HEK293 (cell line): Measurements from ENCODE around the gene FTO.

ENCODE experiments used
- CTCF ChIA-PET: fragments of 350-600 bp; formaldehyde crosslinking; extraction: SDS; loops from one replicate; lab custom pipeline; 2021; ENCODE audit warnings: antibody characterized with exemption; lab: Yijun Ruan, JAX
- POLR2A ChIA-PET: fragments of 300-600 bp; formaldehyde crosslinking; extraction: SDS; loops from one replicate; lab custom pipeline; 2020; ENCODE audit warnings: antibody characterized with exemption, inconsistent platforms; lab: Yijun Ruan, JAX
- H3K27ac ChIP-seq: fragments of 200-500 bp; sonication (Bioruptor generic); 2 replicates; pipeline ENCODE4 v1.5.1; 2014; ENCODE audit warnings: low read depth, low read length, control low read depth, inconsistent platforms; ENCODE audit errors: extremely low read depth
- H3K36me3 ChIP-seq, 2 experiments: fragments of 200-500 bp in 1 of 2; sonication (Bioruptor generic) in 1 of 2; 1 replicate in 1 of 2; 2 replicates in 1 of 2; pipeline ENCODE4 v1.5.1; 2014 to 2017; ENCODE audit warnings: inconsistent platforms in 2 of 2, low read length in 2 of 2; ENCODE audit not compliant: control insufficient read depth in 2 of 2, insufficient read depth in 1 of 2
- H3K4me1 ChIP-seq: fragments of 200-500 bp; sonication (Bioruptor generic); 2 replicates; pipeline ENCODE4 v1.5.1; 2014; ENCODE audit warnings: mild to moderate bottlenecking, low read length, inconsistent platforms; ENCODE audit not compliant: control insufficient read depth, insufficient read depth
- H3K4me3 ChIP-seq: 2 replicates; pipeline ENCODE4 v1.5.1; 2011; ENCODE audit warnings: low read depth, mild to moderate bottlenecking, control low read depth, low read length, moderate library complexity
- H3K9me3 ChIP-seq: fragments of 200-500 bp; sonication (Bioruptor generic); 2 replicates; pipeline ENCODE4 v1.5.1; 2014; ENCODE audit warnings: low read depth, low read length, inconsistent platforms; ENCODE audit not compliant: control insufficient read depth, insufficient read depth
- ZBTB44 ChIP-seq: fragments of 450-650 bp; IDR thresholded peaks from 2 replicates; pipeline ENCODE4 v1.5.1; 2018; ENCODE audit warnings: missing biosample characterization, mild to moderate bottlenecking, missing genetic modification characterization
- ZIC2 ChIP-seq: fragments of 450-650 bp; formaldehyde crosslinking; IDR thresholded peaks from 2 replicates; pipeline ENCODE4 v1.5.1; 2016; ENCODE audit warnings: missing biosample characterization, missing genetic modification characterization
- ZNF169 ChIP-seq: fragments of 450-650 bp; formaldehyde crosslinking; IDR thresholded peaks from 2 replicates; pipeline ENCODE4 v1.5.1; 2016; ENCODE audit warnings: missing biosample characterization, missing genetic modification characterization
- ZNF18 ChIP-seq: fragments of 450-650 bp; formaldehyde crosslinking; IDR thresholded peaks from 2 replicates; pipeline ENCODE4 v1.5.1; 2016; ENCODE audit warnings: missing biosample characterization, missing genetic modification characterization
- ZNF221 ChIP-seq: fragments of 450-650 bp; formaldehyde crosslinking; IDR thresholded peaks from 2 replicates; pipeline ENCODE4 v1.5.1; 2017; ENCODE audit warnings: missing biosample characterization, missing genetic modification characterization, borderline replicate concordance
- ZNF433 ChIP-seq: fragments of 450-650 bp; formaldehyde crosslinking; IDR thresholded peaks from 2 replicates; pipeline ENCODE4 v1.5.1; 2016; ENCODE audit warnings: missing biosample characterization, missing genetic modification characterization, low read depth
- ZNF510 ChIP-seq: fragments of 450-650 bp; formaldehyde crosslinking; IDR thresholded peaks from 2 replicates; pipeline ENCODE4 v1.5.1; 2018; ENCODE audit warnings: mild to moderate bottlenecking, missing genetic modification characterization, missing biosample characterization; ENCODE audit not compliant: insufficient replicate concordance
- ZNF513 ChIP-seq: fragments of 450-650 bp; IDR thresholded peaks from 2 replicates; pipeline ENCODE4 v1.5.1; 2018; ENCODE audit warnings: missing biosample characterization, missing genetic modification characterization
- ZNF518A ChIP-seq: fragments of 450-650 bp; formaldehyde crosslinking; conservative IDR thresholded peaks from 2 replicates; pipeline ENCODE4 v1.5.1; 2016; ENCODE audit warnings: low read depth, missing biosample characterization, missing genetic modification characterization
- ZNF561 ChIP-seq: fragments of 450-650 bp; IDR thresholded peaks from 2 replicates; pipeline ENCODE4 v1.5.1; 2018; ENCODE audit warnings: missing biosample characterization, missing genetic modification characterization, borderline replicate concordance
- ZNF585B ChIP-seq: fragments of 450-650 bp; formaldehyde crosslinking; IDR thresholded peaks from 2 replicates; pipeline ENCODE4 v1.5.1; 2016; ENCODE audit warnings: missing biosample characterization, missing genetic modification characterization
- ZNF624 ChIP-seq: fragments of 450-650 bp; formaldehyde crosslinking; IDR thresholded peaks from 2 replicates; pipeline ENCODE4 v1.5.1; 2017; ENCODE audit warnings: missing biosample characterization, missing genetic modification characterization
- ZNF777 ChIP-seq: fragments of 450-650 bp; formaldehyde crosslinking; IDR thresholded peaks from 2 replicates; pipeline ENCODE4 v1.5.1; 2017; ENCODE audit warnings: missing biosample characterization, missing genetic modification characterization, borderline replicate concordance
- ZNF791 ChIP-seq: fragments of 450-650 bp; formaldehyde crosslinking; IDR thresholded peaks from 2 replicates; pipeline ENCODE4 v1.5.1; 2016; ENCODE audit warnings: missing biosample characterization, missing genetic modification characterization
- ZSCAN23 ChIP-seq: fragments of 450-650 bp; formaldehyde crosslinking; IDR thresholded peaks from 2 replicates; pipeline ENCODE4 v1.5.1; 2016; ENCODE audit warnings: missing biosample characterization, missing genetic modification characterization
- ZSCAN5A ChIP-seq: fragments of 450-650 bp; formaldehyde crosslinking; IDR thresholded peaks from 2 replicates; pipeline ENCODE4 v1.5.1; 2016; ENCODE audit warnings: missing biosample characterization, missing genetic modification characterization
- ZXDB ChIP-seq: fragments of 450-650 bp; formaldehyde crosslinking; IDR thresholded peaks from 2 replicates; pipeline ENCODE4 v1.5.1; 2016; ENCODE audit warnings: missing biosample characterization, missing genetic modification characterization
- TF ChIP-seq, protein P1 (sequence below): fragments of 450-650 bp; formaldehyde crosslinking; IDR thresholded peaks from 2 replicates; pipeline ENCODE4 v1.5.1; 2016; ENCODE audit warnings: missing biosample characterization, missing genetic modification characterization
- TF ChIP-seq, protein P2 (sequence below): fragments of 450-650 bp; formaldehyde crosslinking; IDR thresholded peaks from 2 replicates; pipeline ENCODE4 v1.5.1; 2016; ENCODE audit warnings: missing biosample characterization, missing genetic modification characterization

FTO gene

GRCh38 chr16:53886482-53887378 is 182.8 kb downstream of the FTO start:
- H3K9me3 ChIP-seq: no peaks in the 10 kb centered on the region
- no peaks in the 10 kb centered on the region for H3K4me1 ChIP-seq
- ChIA-PET CTCF (no interaction called here), POLR2A (no interaction called here)
- TF ChIP-seq ZNF585B: no peak
- no peak for TF ChIP-seq ZNF169 (tag by site-specific recombination)
- TF ChIP-seq ZSCAN5A (tag by site-specific recombination): no peak
- TF ChIP-seq, protein P1, sequence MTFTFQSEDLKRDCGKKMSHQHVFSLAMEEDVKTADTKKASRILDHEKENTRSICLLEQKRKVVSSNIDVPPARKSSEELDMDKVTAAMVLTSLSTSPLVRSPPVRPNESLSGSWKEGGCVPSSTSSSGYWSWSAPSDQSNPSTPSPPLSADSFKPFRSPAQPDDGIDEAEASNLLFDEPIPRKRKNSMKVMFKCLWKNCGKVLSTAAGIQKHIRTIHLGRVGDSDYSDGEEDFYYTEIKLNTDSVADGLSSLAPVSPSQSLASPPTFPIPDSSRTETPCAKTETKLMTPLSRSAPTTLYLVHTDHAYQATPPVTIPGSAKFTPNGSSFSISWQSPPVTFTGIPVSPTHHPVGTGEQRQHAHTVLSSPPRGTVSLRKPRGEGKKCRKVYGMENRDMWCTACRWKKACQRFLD (tag by site-specific recombination): no peak
- no peak for TF ChIP-seq ZNF513 (tag by site-specific recombination)
- TF ChIP-seq ZNF624: no peak
- TF ChIP-seq ZNF18 (tag by site-specific recombination): no peak
- TF ChIP-seq ZNF791 (tag by site-specific recombination): no peak
- TF ChIP-seq ZXDB (tag by site-specific recombination): no peak
- TF ChIP-seq, protein P2, sequence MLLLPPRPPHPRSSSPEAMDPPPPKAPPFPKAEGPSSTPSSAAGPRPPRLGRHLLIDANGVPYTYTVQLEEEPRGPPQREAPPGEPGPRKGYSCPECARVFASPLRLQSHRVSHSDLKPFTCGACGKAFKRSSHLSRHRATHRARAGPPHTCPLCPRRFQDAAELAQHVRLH: no peak
- TF ChIP-seq ZSCAN23 (tag by site-specific recombination): no peak
- TF ChIP-seq ZNF510 (tag by site-specific recombination): no peak
- TF ChIP-seq ZNF518A (tag by site-specific recombination): no peak
- TF ChIP-seq ZNF433 (tag by site-specific recombination): no peak
- no peak for TF ChIP-seq ZBTB44 (tag by site-specific recombination)
- no peak for TF ChIP-seq ZNF561 (tag by site-specific recombination)
- TF ChIP-seq ZNF221: no peak
- no peak for TF ChIP-seq ZNF777 (tag by site-specific recombination)
- no peak for TF ChIP-seq ZIC2
- H3K36me3 ChIP-seq: peaks cover 0 to 15% of the 10 kb centered on the region in 2 experiments; a peak in 1 of 3 replicates
- no peak overlapping the region for H3K27ac ChIP-seq
- H3K4me3 ChIP-seq: no peak overlapping the region
